Adipocyte (in vitro differentiated cells): ENCODE measurements around the gene GNL3L.
"Not testable (repeated sequence)": the region's sequence is repeated elsewhere in the genome, so short reads cannot be mapped to it uniquely, and the experiment has no call there.

Experiments
- DNase-seq: peaks from one replicate; pipeline ENCODE4 v3.0.0-alpha.2; 2015; ENCODE audit warnings: low read depth
- H3K27me3 ChIP-seq: replicated peaks from 2 replicates; pipeline ENCODE4 v1.7.0; 2013; ENCODE audit warnings: mild to moderate bottlenecking, low read length, moderate library complexity; ENCODE audit not compliant: control insufficient read depth, insufficient read depth
- H3K36me3 ChIP-seq: 2 replicates; pipeline ENCODE4 v1.7.0; 2013; ENCODE audit warnings: low read length, mild to moderate bottlenecking, moderate library complexity; ENCODE audit not compliant: control insufficient read depth, insufficient read depth, severe bottlenecking
- H3K4me1 ChIP-seq: 2 replicates; pipeline ENCODE4 v1.7.0; 2013; ENCODE audit warnings: mild to moderate bottlenecking, low read length, moderate library complexity; ENCODE audit not compliant: control insufficient read depth, insufficient read depth
- H3K4me3 ChIP-seq: 2 replicates; pipeline ENCODE4 v1.7.0; 2013; ENCODE audit warnings: mild to moderate bottlenecking, low read length, moderate library complexity
- H3K9ac ChIP-seq: 2 replicates; pipeline ENCODE4 v1.7.0; 2013; ENCODE audit warnings: mild to moderate bottlenecking, low read length, moderate library complexity
- H3K9me3 ChIP-seq: 2 replicates; pipeline ENCODE4 v1.7.0; 2013; ENCODE audit warnings: mild to moderate bottlenecking, low read length, moderate library complexity; ENCODE audit not compliant: control insufficient read depth

The GNL3L gene

GRCh38 chrX:54496936-54497335 lies 33.1 kb upstream of the GNL3L start:
- no peaks in the 10 kb centered on the region for H3K9me3 ChIP-seq
- H3K36me3 ChIP-seq = no peaks in the 10 kb centered on the region
- peaks cover 26% of the 10 kb centered on the region for H3K4me1 ChIP-seq
- H3K27me3 ChIP-seq = peaks cover 8% of the 10 kb centered on the region
- H3K9ac ChIP-seq = peak overlapping the region; percentile 43
- H3K4me3 ChIP-seq = no peak overlapping the region
- no peak for DNase-seq

GRCh38 chrX:54509400-54509799 lies 20.6 kb upstream of the GNL3L start:
- Histone ChIP-seq H3K9ac (no peak overlapping the region), H3K36me3 (no peaks in the 10 kb centered on the region), H3K27me3 (no peaks in the 10 kb centered on the region), H3K4me1 (no peaks in the 10 kb centered on the region), H3K4me3 (no peak overlapping the region), H3K9me3 (peaks cover 9% of the 10 kb centered on the region)
- peak; percentile 32 for DNase-seq

GRCh38 chrX:54529151-54529550 lies 868 bp upstream of the GNL3L start:
- peak overlapping the region; percentile 89 for H3K9ac ChIP-seq
- peaks cover 17% of the 10 kb centered on the region for H3K4me1 ChIP-seq
- H3K9me3 ChIP-seq = peaks cover 4% of the 10 kb centered on the region
- peak overlapping the region; percentile 83 for H3K4me3 ChIP-seq
- H3K36me3 ChIP-seq = no peaks in the 10 kb centered on the region
- no peaks in the 10 kb centered on the region for H3K27me3 ChIP-seq
- no peak for DNase-seq

GRCh38 chrX:54530357-54530900 lies 410 bp downstream of the GNL3L start:
- Histone ChIP-seq H3K27me3 (no peaks in the 10 kb centered on the region), H3K4me3 (peak overlapping the region; percentile 97), H3K4me1 (peaks cover 17% of the 10 kb centered on the region), H3K36me3 (no peaks in the 10 kb centered on the region), H3K9me3 (peaks cover 4% of the 10 kb centered on the region), H3K9ac (peak overlapping the region; percentile 97)
- peak; percentile 9 for DNase-seq

GRCh38 chrX:54534271-54534670 lies 4.3 kb downstream of the GNL3L start:
- DNase-seq = no peak
- Histone ChIP-seq H3K27me3 (no peaks in the 10 kb centered on the region), H3K4me3 (no peak overlapping the region)

GRCh38 chrX:54540289-54540688 lies 10.3 kb downstream of the GNL3L start:
- H3K36me3 ChIP-seq = peaks cover 62% of the 10 kb centered on the region
- H3K4me1 ChIP-seq = no peaks in the 10 kb centered on the region
- no peaks in the 10 kb centered on the region for H3K27me3 ChIP-seq
- H3K4me3 ChIP-seq = no peak overlapping the region
- H3K9me3 ChIP-seq = no peaks in the 10 kb centered on the region
- no peak overlapping the region for H3K9ac ChIP-seq
- DNase-seq = peak; percentile 25

More at GRCh38 chrX:54534271-54534670, 4.3 kb downstream of the GNL3L start:
- Histone ChIP-seq H3K36me3 (peaks cover 15% of the 10 kb centered on the region), H3K4me1 (peaks cover 16% of the 10 kb centered on the region), H3K9ac (no peak overlapping the region), H3K9me3 (peaks cover 2% of the 10 kb centered on the region)

- not testable (repeated sequence) for H3K9me3 ChIP-seq, H3K9ac ChIP-seq, H3K27me3 ChIP-seq, H3K4me3 ChIP-seq, H3K4me1 ChIP-seq, DNase-seq
- H3K36me3 ChIP-seq = peaks cover 77% of the 10 kb centered on the region
These were observed 12.2 kb downstream of the GNL3L start for GRCh38 chrX:54542239-54542638.

GRCh38 chrX:54550821-54551220 lies 20.8 kb downstream of the GNL3L start:
- DNase-seq = no peak
- H3K27me3 ChIP-seq = peaks cover 3% of the 10 kb centered on the region
- no peaks in the 10 kb centered on the region for H3K9me3 ChIP-seq
- no peak overlapping the region for H3K4me3 ChIP-seq
- H3K4me1 ChIP-seq = no peaks in the 10 kb centered on the region
- peaks cover 89% of the 10 kb centered on the region for H3K36me3 ChIP-seq
- H3K9ac ChIP-seq = no peak overlapping the region

GRCh38 chrX:54551801-54552200 lies 21.8 kb downstream of the GNL3L start:
- no peak overlapping the region for H3K4me3 ChIP-seq
- no peak overlapping the region for H3K9ac ChIP-seq
- H3K4me1 ChIP-seq = no peaks in the 10 kb centered on the region
- DNase-seq = no peak
- peaks cover 3% of the 10 kb centered on the region for H3K27me3 ChIP-seq
- H3K36me3 ChIP-seq = peaks cover 89% of the 10 kb centered on the region
- H3K9me3 ChIP-seq = no peaks in the 10 kb centered on the region

- H3K27me3 ChIP-seq, H3K9me3 ChIP-seq: not testable (repeated sequence)
These were observed 25.0 kb downstream of the GNL3L start for GRCh38 chrX:54555006-54555405.

GRCh38 chrX:54560411-54560810 lies 30.4 kb downstream of the GNL3L start:
- Histone ChIP-seq H3K27me3 (no peaks in the 10 kb centered on the region), H3K4me3 (no peak overlapping the region), H3K9me3 (peaks cover 4% of the 10 kb centered on the region), H3K36me3 (peaks cover 53% of the 10 kb centered on the region), H3K9ac (no peak overlapping the region), H3K4me1 (no peaks in the 10 kb centered on the region)
- DNase-seq = no peak

More at GRCh38 chrX:54555006-54555405, 25.0 kb downstream of the GNL3L start:
- peaks cover 78% of the 10 kb centered on the region for H3K36me3 ChIP-seq
- not testable (repeated sequence) for H3K9ac ChIP-seq, H3K4me1 ChIP-seq, H3K4me3 ChIP-seq, DNase-seq

GRCh38 chrX:54561622-54562021 lies 31.6 kb downstream of the GNL3L start:
- H3K36me3 ChIP-seq = peaks cover 44% of the 10 kb centered on the region
- no peaks in the 10 kb centered on the region for H3K4me1 ChIP-seq
- H3K9ac ChIP-seq = no peak overlapping the region
- DNase-seq = no peak
- no peak overlapping the region for H3K4me3 ChIP-seq
- H3K9me3 ChIP-seq = peaks cover 4% of the 10 kb centered on the region
- no peaks in the 10 kb centered on the region for H3K27me3 ChIP-seq
